ENCODE data around the gene GALNT6. TPM values are rescaled to one million over a fixed set of nuclear protein-coding genes. Genes with fewer than 3 reads are reported as not detected.
A peak's percentile ranks its signal among the peaks of the same experiment; 100 is the strongest.

GALNT6 gene
- total RNA-seq, 1 experiment from 2014 or later, result 9.8 TPM

DNA sequence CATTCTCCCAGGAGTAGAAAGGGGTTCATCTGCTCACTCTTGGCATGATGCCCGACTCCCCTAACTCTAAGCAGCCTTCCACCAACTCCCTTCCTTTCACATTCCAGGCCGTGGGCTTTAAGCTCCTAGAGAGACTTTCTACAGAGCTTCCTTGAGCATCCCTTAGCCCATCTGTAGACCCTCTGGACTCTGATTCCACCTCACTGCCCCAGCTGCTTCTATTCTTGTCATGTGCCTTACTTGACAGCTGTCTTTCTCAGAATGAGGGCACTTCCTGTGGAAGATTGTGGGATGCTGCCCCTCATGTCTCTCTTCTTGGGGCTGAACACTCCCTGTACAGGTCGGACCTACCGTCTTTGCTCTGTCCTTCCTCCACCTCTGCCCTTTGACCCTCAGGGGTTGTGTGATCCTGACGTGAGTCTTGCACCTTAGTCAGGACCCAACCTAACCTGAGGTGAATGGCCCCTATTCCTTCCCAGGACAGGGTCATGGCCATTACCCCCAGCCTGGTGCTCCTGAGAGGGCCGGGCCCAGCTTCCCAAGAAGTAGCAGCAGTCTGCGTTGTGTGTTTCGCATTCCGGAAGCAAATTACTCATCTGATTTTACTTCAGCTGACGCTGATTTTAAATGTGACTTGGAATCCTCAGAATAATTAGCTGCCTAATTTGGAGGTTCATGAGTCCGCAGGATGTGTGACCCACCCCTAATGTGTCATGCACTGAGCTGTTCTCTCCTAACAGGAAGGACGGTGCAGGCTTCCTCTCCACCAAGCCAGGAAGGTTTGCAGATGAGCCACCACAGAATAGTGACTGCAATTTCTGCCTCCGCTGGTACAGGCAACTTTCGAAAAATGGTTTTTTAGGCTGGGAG, 2.7 kb upstream of the GALNT6 start:
- no peak overlapping the region for H2BK5ac ChIP-seq (ENCODE audit: insufficient read length, low read length)
- H3K4me2 ChIP-seq (ENCODE audit: insufficient read depth, insufficient read length, low read length), result no peak overlapping the region
- no peak overlapping the region for H3K27ac ChIP-seq (ENCODE audit: insufficient read length, low read depth, low read length)
- H3K4me1 ChIP-seq (ENCODE audit: insufficient read depth, low read length), result no peaks in the 10 kb centered on the region; the same call in 1 of the 2 replicates
- H3K27me3 ChIP-seq (ENCODE audit: insufficient read depth, low read length), result no peaks in the 10 kb centered on the region
- H3K36me3 Mint-ChIP-seq (ENCODE audit: insufficient read depth in 1 of 3, low read depth in 3 of 3), result peaks cover 3 to 14% (median 9%) of the 10 kb centered on the region in 3 experiments; a peak in 6 of 7 replicates
- no peaks in the 10 kb centered on the region; the same call in 1 of the 2 replicates for H3K27me3 Mint-ChIP-seq (ENCODE audit: low read depth)
- H4K20me1 ChIP-seq (ENCODE audit: control insufficient read depth, insufficient read depth, insufficient read length), result no peaks in the 10 kb centered on the region
- H2AFZ ChIP-seq (ENCODE audit: low read length), result no peak overlapping the region
- no peak overlapping the region for H2BK20ac ChIP-seq (ENCODE audit: low read depth, low read length, poor library complexity, severe bottlenecking)
- H4K8ac ChIP-seq (replicated peaks; ENCODE audit: insufficient read length, low read depth, low read length), result no peak overlapping the region
- H2BK12ac ChIP-seq (ENCODE audit: insufficient read length, low read depth, low read length), result no peak overlapping the region
- H3K14ac ChIP-seq (ENCODE audit: insufficient read depth, low read length), result no peak overlapping the region; the same call in 1 of the 2 replicates
- H3K23ac ChIP-seq (ENCODE audit: insufficient read length, low read depth, low read length), result no peak overlapping the region
- H4K5ac ChIP-seq (ENCODE audit: insufficient read length, low read depth, low read length), result no peak overlapping the region
- TF ChIP-seq CTCF (conservative IDR thresholded peaks at IDR 0.05), result no peak
- H3K79me2 ChIP-seq (ENCODE audit: insufficient read depth, low read length), result no peaks in the 10 kb centered on the region
- no peak overlapping the region for H3K27ac Mint-ChIP-seq
- H3K18ac ChIP-seq (ENCODE audit: insufficient read length, low read depth, low read length), result no peak overlapping the region
- H3K9me3 ChIP-seq (ENCODE audit: control insufficient read depth, low read depth, low read length), result no peaks in the 10 kb centered on the region
- no peak overlapping the region for H3T11ph ChIP-seq (ENCODE audit: low read length)
- peak; percentile 27 for DNase-seq
- no peak overlapping the region for H3K4ac ChIP-seq (ENCODE audit: low read depth, low read length)
- H2AK5ac ChIP-seq (ENCODE audit: insufficient read length, low read length), result no peak overlapping the region
- H2BK15ac ChIP-seq (ENCODE audit: low read depth, low read length), result no peak overlapping the region
- no peak overlapping the region for H4K91ac ChIP-seq (ENCODE audit: insufficient read length, low read depth, low read length)
- peaks cover 21 to 30% of the 10 kb centered on the region in 2 experiments for H3K4me1 Mint-ChIP-seq
- no peaks in the 10 kb centered on the region for H3K9me3 Mint-ChIP-seq
- no CpG with 5 or more reads among the region's 14 CpGs for WGBS (ENCODE audit: extremely low coverage, insufficient read length, low lambda C conversion rate)
- peaks cover 10% of the 10 kb centered on the region for H3K23me2 ChIP-seq (ENCODE audit: insufficient read length, low read depth, low read length, poor library complexity, severe bottlenecking)
- H3K9ac ChIP-seq (ENCODE audit: extremely low read depth, insufficient read length, low read length), result no peak overlapping the region
- no peak overlapping the region for H3K56ac ChIP-seq (ENCODE audit: insufficient read length, low read depth, low read length)
- H3K4me3 Mint-ChIP-seq, result peak overlapping the region in 1 of 2 experiments; percentile 91; a peak in 1 of 5 replicates
- H2BK120ac ChIP-seq (ENCODE audit: low read depth, low read length, poor library complexity, severe bottlenecking), result no peak overlapping the region
- H3K79me1 ChIP-seq (ENCODE audit: insufficient read depth, low read depth, low read length, poor library complexity, severe bottlenecking), result no peaks in the 10 kb centered on the region

Measured in H9 (cell line).